ENCODE data around the gene LMO7. TPM values are rescaled to one million over a fixed set of nuclear protein-coding genes. Genes with fewer than 3 reads are reported as not detected.

Gene LMO7
- total and polyA plus RNA-seq, 4 donors, result 17.5 to 69.6 (median 38.2) TPM

- WGBS, result 86% methylated on average over 3 of the region's 3 CpGs
- H3K4me3 ChIP-seq (ENCODE audit: low read depth in 1 of 3, low read length in 3 of 3), result no peak overlapping the region
- peaks cover 0 to 3% (median 0%) of the 10 kb centered on the region in 4 donors for H3K4me1 ChIP-seq (ENCODE audit: control insufficient read depth in 4 of 4, insufficient read depth in 4 of 4, low read length in 3 of 4)
Observed at GRCh38 chr13:75660694-75661093, 24.6 kb downstream of the LMO7 start.

More at GRCh38 chr13:75660694-75661093, 24.6 kb downstream of the LMO7 start:
- Histone ChIP-seq H3K36me3 (ENCODE audit: control insufficient read depth in 4 of 4, insufficient read depth in 3 of 4, low read depth in 1 of 4, low read length in 3 of 4) (no peaks in the 10 kb centered on the region), H3K9ac (ENCODE audit: low read depth in 1 of 2, low read length in 2 of 2) (no peak overlapping the region), H3K27me3 (ENCODE audit: control insufficient read depth in 4 of 4, insufficient read depth in 4 of 4, low read length in 3 of 4) (no peaks in the 10 kb centered on the region), H3K27ac (ENCODE audit: low read depth in 1 of 2, low read length in 2 of 2) (no peak overlapping the region), H3K9me3 (ENCODE audit: control insufficient read depth in 4 of 4, low read length in 3 of 4) (no peaks in the 10 kb centered on the region)
- no peak for DNase-seq (ENCODE audit: low spot score)
- TF ChIP-seq TAF1 (conservative IDR thresholded peaks at IDR 0.05) (no peak), MAX (IDR thresholded peaks at IDR 0.05) (no peak), ZBTB33 (IDR thresholded peaks at IDR 0.05) (no peak), RXRA (IDR thresholded peaks at IDR 0.05) (no peak), ATF3 (IDR thresholded peaks at IDR 0.05) (no peak), GABPA (IDR thresholded peaks at IDR 0.05 in 1 of 2, conservative IDR thresholded peaks at IDR 0.05 in 1 of 2) (no peak), CTCF (IDR thresholded peaks at IDR 0.05; ENCODE audit: low read depth, low read length, missing input control) (no peak), HNF4G (IDR thresholded peaks at IDR 0.05) (no peak), RAD21 (IDR thresholded peaks at IDR 0.05) (no peak), NR2F2 (IDR thresholded peaks at IDR 0.05) (no peak), REST (IDR thresholded peaks at IDR 0.05) (no peak), YY1 (IDR thresholded peaks at IDR 0.05) (no peak), EGR1 (IDR thresholded peaks at IDR 0.05; ENCODE audit: low read depth in 2 of 2) (no peak), FOXA1 (IDR thresholded peaks at IDR 0.05) (no peak), JUND (IDR thresholded peaks at IDR 0.05) (no peak), FOXA2 (IDR thresholded peaks at IDR 0.05) (no peak)
